Pons (tissue), 1 donor: Measurements from ENCODE around the gene LYSMD2.

Source experiments
- DNase-seq: peaks from one replicate; pipeline ENCODE4 v3.0.0-alpha.2; 2016; ENCODE audit warnings: low spot score

Gene LYSMD2

GRCh38 chr15:51751697-51752683 lies 14.5 kb upstream of the LYSMD2 start:
- no peak for DNase-seq

- DNase-seq = no peak
These were observed 13.6 kb upstream of the LYSMD2 start, which contains the start of gene TMOD2 for GRCh38 chr15:51750792-51751696. Gene TMOD2 (plus strand): TSS chr15:51751597. CDS start chr15:51766442, 14,845 bp downstream.

- no peak for DNase-seq
These were observed 12.7 kb upstream of the LYSMD2 start for GRCh38 chr15:51750186-51750585.

GRCh38 chr15:51749307-51749706 lies 11.9 kb upstream of the LYSMD2 start:
- DNase-seq = no peak

- no peak for DNase-seq
These were observed 1.7 kb upstream of the LYSMD2 start for GRCh38 chr15:51739061-51739712.

GRCh38 chr15:51738553-51738952 lies 1.1 kb upstream of the LYSMD2 start:
- no peak for DNase-seq

GRCh38 chr15:51736751-51737521 lies 519 bp downstream of the LYSMD2 start:
- DNase-seq = no peak

- no peak for DNase-seq
These were observed 1.4 kb downstream of the LYSMD2 start for GRCh38 chr15:51736069-51736468.

- DNase-seq = no peak
These were observed 2.0 kb downstream of the LYSMD2 start for GRCh38 chr15:51735228-51736010.

GRCh38 chr15:51732646-51733045 lies 4.8 kb downstream of the LYSMD2 start:
- no peak for DNase-seq

GRCh38 chr15:51731549-51732267 lies 5.7 kb downstream of the LYSMD2 start:
- DNase-seq = peak; percentile 88

- no peak for DNase-seq
These were observed 10.1 kb downstream of the LYSMD2 start for GRCh38 chr15:51727141-51727897.

- no peak for DNase-seq
These were observed 11.0 kb downstream of the LYSMD2 start for GRCh38 chr15:51726302-51727073.

- DNase-seq = no peak
These were observed 12.8 kb downstream of the LYSMD2 start for GRCh38 chr15:51724673-51725072.

- no peak for DNase-seq
These were observed 13.3 kb downstream of the LYSMD2 start for GRCh38 chr15:51724199-51724598.

- DNase-seq = no peak
These were observed 16.1 kb downstream of the LYSMD2 start for GRCh38 chr15:51721199-51721960.

- DNase-seq = no peak
These were observed 17.1 kb downstream of the LYSMD2 start for GRCh38 chr15:51720201-51720995.
